ENCODE results near the gene CYTIP. TPM values are rescaled to one million over a fixed set of nuclear protein-coding genes. Genes with fewer than 3 reads are reported as not detected.

Gene CYTIP
- total RNA-seq, 1 experiment from 2014 or later: 1.2 TPM

DNA sequence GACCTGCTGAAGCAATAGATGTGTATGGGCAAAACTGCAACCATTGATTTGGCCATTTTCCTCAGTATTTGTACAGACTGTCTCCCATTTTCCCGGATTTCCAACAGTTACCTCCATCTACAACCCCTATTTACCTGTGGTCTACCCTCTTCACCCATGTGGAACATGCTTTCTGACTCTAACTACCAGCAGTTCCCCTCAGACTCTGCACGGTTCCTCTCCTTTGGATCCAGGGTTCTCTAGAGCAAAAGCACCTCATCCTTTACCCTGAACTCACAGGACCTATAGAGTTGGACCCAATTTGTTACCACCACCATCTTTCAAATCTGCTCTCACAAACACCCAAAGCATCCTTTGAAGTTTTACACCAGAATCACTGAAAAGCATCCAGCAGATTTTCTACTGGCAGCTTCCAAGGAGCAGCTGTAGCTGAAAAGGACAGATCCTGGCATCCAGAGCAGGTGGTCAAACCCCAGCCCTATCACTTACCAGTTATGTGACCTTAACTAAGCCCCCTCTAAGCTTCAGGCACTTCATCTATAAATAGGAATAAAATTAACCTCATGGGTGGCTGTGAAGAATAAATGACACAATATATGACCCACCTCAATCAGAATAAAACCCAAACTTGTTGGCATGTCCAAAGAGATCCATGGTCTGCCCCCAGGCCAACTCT lies 15.3 kb downstream of the CYTIP start:
- H3K4me1 Mint-ChIP-seq: peaks cover 9% of the 10 kb centered on the region
- no peak overlapping the region for H3K4me3 Mint-ChIP-seq
- ATAC-seq: no peak
- H3K9me3 Mint-ChIP-seq: peaks cover 23% of the 10 kb centered on the region
- DNase-seq (ENCODE audit: low spot score): no peak
- H3K36me3 Mint-ChIP-seq: peaks cover 15% of the 10 kb centered on the region
- POLR2A ChIA-PET: interaction anchor here (0.6 kb wide), 1 partner anchor 8 kb away, joined by 9 read pairs; no protein-coding TSS in a partner anchor
- H3K27me3 Mint-ChIP-seq (ENCODE audit: low read depth): no peaks in the 10 kb centered on the region
- TF ChIP-seq, protein P1, sequence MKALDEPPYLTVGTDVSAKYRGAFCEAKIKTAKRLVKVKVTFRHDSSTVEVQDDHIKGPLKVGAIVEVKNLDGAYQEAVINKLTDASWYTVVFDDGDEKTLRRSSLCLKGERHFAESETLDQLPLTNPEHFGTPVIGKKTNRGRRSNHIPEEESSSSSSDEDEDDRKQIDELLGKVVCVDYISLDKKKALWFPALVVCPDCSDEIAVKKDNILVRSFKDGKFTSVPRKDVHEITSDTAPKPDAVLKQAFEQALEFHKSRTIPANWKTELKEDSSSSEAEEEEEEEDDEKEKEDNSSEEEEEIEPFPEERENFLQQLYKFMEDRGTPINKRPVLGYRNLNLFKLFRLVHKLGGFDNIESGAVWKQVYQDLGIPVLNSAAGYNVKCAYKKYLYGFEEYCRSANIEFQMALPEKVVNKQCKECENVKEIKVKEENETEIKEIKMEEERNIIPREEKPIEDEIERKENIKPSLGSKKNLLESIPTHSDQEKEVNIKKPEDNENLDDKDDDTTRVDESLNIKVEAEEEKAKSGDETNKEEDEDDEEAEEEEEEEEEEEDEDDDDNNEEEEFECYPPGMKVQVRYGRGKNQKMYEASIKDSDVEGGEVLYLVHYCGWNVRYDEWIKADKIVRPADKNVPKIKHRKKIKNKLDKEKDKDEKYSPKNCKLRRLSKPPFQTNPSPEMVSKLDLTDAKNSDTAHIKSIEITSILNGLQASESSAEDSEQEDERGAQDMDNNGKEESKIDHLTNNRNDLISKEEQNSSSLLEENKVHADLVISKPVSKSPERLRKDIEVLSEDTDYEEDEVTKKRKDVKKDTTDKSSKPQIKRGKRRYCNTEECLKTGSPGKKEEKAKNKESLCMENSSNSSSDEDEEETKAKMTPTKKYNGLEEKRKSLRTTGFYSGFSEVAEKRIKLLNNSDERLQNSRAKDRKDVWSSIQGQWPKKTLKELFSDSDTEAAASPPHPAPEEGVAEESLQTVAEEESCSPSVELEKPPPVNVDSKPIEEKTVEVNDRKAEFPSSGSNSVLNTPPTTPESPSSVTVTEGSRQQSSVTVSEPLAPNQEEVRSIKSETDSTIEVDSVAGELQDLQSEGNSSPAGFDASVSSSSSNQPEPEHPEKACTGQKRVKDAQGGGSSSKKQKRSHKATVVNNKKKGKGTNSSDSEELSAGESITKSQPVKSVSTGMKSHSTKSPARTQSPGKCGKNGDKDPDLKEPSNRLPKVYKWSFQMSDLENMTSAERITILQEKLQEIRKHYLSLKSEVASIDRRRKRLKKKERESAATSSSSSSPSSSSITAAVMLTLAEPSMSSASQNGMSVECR (CRISPR knock-in tag; IDR thresholded peaks at IDR 0.05; ENCODE audit: borderline replicate concordance): no peak
- TF ChIP-seq ZNF263 (CRISPR knock-in tag; IDR thresholded peaks at IDR 0.05; ENCODE audit: low read depth): no peak
- no peak for TF ChIP-seq NFYB (CRISPR knock-in tag; conservative IDR thresholded peaks at IDR 0.05; ENCODE audit: low read depth)
- TF ChIP-seq IRF1 (CRISPR knock-in tag; IDR thresholded peaks at IDR 0.05): no peak
- TF ChIP-seq, protein P2, sequence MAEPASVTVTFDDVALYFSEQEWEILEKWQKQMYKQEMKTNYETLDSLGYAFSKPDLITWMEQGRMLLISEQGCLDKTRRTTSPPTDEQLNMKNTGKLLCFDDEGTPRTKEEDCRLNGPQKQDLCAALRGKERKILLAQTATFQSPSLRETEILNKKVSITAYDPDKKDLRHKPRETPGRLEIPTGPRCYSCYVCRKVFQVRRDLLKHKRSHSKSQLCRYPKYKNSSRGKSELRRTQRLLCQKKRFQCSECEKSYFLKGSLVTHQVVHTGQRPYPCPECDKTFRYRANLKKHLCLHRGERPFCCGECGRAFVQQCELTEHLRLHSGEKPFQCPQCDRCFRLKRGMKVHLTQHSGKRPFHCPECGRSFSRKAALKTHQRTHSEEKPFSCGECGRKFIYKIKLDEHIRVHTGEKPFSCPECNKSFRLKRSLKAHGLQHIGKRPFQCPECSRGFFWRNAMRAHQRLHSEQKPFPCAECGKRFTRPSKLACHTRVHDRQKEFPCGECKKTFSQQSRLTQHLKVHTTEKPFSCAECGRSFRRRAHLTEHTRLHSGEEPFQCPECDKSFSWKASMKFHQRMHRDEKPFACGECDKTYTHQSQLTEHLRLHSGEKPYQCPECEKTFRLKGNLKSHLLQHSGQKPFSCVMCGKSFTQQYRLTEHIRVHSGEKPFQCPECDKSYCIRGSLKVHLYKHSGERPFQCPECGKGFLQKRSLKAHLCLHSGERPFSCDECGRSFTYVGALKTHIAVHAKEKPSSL (CRISPR knock-in tag; conservative IDR thresholded peaks at IDR 0.05): no peak
- TF ChIP-seq IRF2 (CRISPR knock-in tag; IDR thresholded peaks at IDR 0.05; ENCODE audit: borderline replicate concordance, low read depth): no peak
- no peak for TF ChIP-seq NFATC4 (CRISPR knock-in tag; IDR thresholded peaks at IDR 0.05)
- TF ChIP-seq SP1 (CRISPR knock-in tag; conservative IDR thresholded peaks at IDR 0.05): no peak
- TF ChIP-seq ZNF532 (CRISPR knock-in tag; IDR thresholded peaks at IDR 0.05; ENCODE audit: borderline replicate concordance): no peak
- no peak overlapping the region for H3K27ac Mint-ChIP-seq
- CTCF ChIA-PET: no interaction called here

- ATAC-seq: no peak
- H3K27me3 Mint-ChIP-seq (ENCODE audit: low read depth): no peaks in the 10 kb centered on the region
- ChIA-PET CTCF (no interaction called here), POLR2A (no interaction called here)
- peaks cover 17% of the 10 kb centered on the region for H3K36me3 Mint-ChIP-seq
- no peak for DNase-seq (ENCODE audit: low spot score)
- peaks cover 26% of the 10 kb centered on the region for H3K9me3 Mint-ChIP-seq
- peaks cover 9% of the 10 kb centered on the region for H3K4me1 Mint-ChIP-seq
- no peak overlapping the region for H3K27ac Mint-ChIP-seq
- no peak overlapping the region for H3K4me3 Mint-ChIP-seq
- TF ChIP-seq ZNF219 (CRISPR knock-in tag; IDR thresholded peaks at IDR 0.05; ENCODE audit: borderline replicate concordance): no peak
- TF ChIP-seq, protein P3, sequence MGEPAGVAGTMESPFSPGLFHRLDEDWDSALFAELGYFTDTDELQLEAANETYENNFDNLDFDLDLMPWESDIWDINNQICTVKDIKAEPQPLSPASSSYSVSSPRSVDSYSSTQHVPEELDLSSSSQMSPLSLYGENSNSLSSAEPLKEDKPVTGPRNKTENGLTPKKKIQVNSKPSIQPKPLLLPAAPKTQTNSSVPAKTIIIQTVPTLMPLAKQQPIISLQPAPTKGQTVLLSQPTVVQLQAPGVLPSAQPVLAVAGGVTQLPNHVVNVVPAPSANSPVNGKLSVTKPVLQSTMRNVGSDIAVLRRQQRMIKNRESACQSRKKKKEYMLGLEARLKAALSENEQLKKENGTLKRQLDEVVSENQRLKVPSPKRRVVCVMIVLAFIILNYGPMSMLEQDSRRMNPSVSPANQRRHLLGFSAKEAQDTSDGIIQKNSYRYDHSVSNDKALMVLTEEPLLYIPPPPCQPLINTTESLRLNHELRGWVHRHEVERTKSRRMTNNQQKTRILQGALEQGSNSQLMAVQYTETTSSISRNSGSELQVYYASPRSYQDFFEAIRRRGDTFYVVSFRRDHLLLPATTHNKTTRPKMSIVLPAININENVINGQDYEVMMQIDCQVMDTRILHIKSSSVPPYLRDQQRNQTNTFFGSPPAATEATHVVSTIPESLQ (CRISPR knock-in tag; IDR thresholded peaks at IDR 0.05): no peak
- TF ChIP-seq, protein P4, sequence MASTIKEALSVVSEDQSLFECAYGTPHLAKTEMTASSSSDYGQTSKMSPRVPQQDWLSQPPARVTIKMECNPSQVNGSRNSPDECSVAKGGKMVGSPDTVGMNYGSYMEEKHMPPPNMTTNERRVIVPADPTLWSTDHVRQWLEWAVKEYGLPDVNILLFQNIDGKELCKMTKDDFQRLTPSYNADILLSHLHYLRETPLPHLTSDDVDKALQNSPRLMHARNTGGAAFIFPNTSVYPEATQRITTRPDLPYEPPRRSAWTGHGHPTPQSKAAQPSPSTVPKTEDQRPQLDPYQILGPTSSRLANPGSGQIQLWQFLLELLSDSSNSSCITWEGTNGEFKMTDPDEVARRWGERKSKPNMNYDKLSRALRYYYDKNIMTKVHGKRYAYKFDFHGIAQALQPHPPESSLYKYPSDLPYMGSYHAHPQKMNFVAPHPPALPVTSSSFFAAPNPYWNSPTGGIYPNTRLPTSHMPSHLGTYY (CRISPR knock-in tag; IDR thresholded peaks at IDR 0.05): no peak
- TF ChIP-seq, protein P5, sequence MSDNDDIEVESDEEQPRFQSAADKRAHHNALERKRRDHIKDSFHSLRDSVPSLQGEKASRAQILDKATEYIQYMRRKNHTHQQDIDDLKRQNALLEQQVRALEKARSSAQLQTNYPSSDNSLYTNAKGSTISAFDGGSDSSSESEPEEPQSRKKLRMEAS (CRISPR knock-in tag; IDR thresholded peaks at IDR 0.05): no peak
- TF ChIP-seq ZNF317 (CRISPR knock-in tag; IDR thresholded peaks at IDR 0.05; ENCODE audit: borderline replicate concordance, low read depth): no peak
- TF ChIP-seq GTF2I (CRISPR knock-in tag; conservative IDR thresholded peaks at IDR 0.05): no peak
- no peak for TF ChIP-seq FOXK1 (CRISPR knock-in tag; IDR thresholded peaks at IDR 0.05)
- TF ChIP-seq CREM (CRISPR knock-in tag; IDR thresholded peaks at IDR 0.05): no peak
Measured at GRCh38 chr2:157427922-157428303, 16.0 kb downstream of the CYTIP start.
